Small intestine (tissue), 7 donors: ENCODE measurements around the gene DPP7. TPM values are rescaled to one million over a fixed set of nuclear protein-coding genes. Genes with fewer than 3 reads are reported as not detected.

ENCODE experiments used
- DNase-seq, 2 donors: peaks; one replicate each; pipeline versions ENCODE4 v3.0.0 to v3.0.0-alpha.2; 2013
- FAIRE-seq: peaks from 2 replicates; lab custom pipeline; 2012; peaks lifted over from hg19 to GRCh38; lab: Jason Lieb, UNC
- H3K27ac ChIP-seq, 3 donors: one replicate each; pipeline ENCODE4 v1.5.1; 2013; ENCODE audit warnings: low read length in 2 of 3, mild to moderate bottlenecking in 2 of 3, control low read depth in 1 of 3, inconsistent platforms in 1 of 3, low read depth in 1 of 3, moderate library complexity in 1 of 3
- H3K27me3 ChIP-seq, 3 donors: one replicate each; pipeline ENCODE4 v1.6.1; 2013; ENCODE audit warnings: low read length in 3 of 3, inconsistent platforms in 1 of 3; ENCODE audit not compliant: control insufficient read depth in 3 of 3, insufficient read depth in 3 of 3
- H3K36me3 ChIP-seq, 3 donors: one replicate each; pipeline ENCODE4 v1.6.1; 2013; ENCODE audit warnings: low read length in 3 of 3, inconsistent platforms in 1 of 3, low read depth in 1 of 3, mild to moderate bottlenecking in 1 of 3, moderate library complexity in 1 of 3; ENCODE audit not compliant: control insufficient read depth in 3 of 3, insufficient read depth in 2 of 3
- H3K4me1 ChIP-seq, 3 donors: one replicate each; pipeline ENCODE4 v1.6.1; 2013; ENCODE audit warnings: low read length in 2 of 3, inconsistent platforms in 1 of 3, low read depth in 1 of 3, mild to moderate bottlenecking in 1 of 3, moderate library complexity in 1 of 3; ENCODE audit not compliant: control insufficient read depth in 3 of 3, insufficient read depth in 2 of 3
- H3K4me3 ChIP-seq, 3 donors: one replicate each; pipeline ENCODE4 v1.5.1; 2013; ENCODE audit warnings: low read length in 3 of 3, control low read depth in 1 of 3, inconsistent platforms in 1 of 3, low read depth in 1 of 3, mild to moderate bottlenecking in 1 of 3, moderate library complexity in 1 of 3
- H3K9me3 ChIP-seq, 2 donors: one replicate each; pipeline ENCODE4 v1.6.1; 2013; ENCODE audit warnings: low read depth in 1 of 2, low read length in 1 of 2; ENCODE audit not compliant: control insufficient read depth in 2 of 2, insufficient read depth in 1 of 2
- WGBS, 3 donors: extraction: QIAGEN DNeasy Blood & Tissue Kit; methylation state at CpG; one replicate each; pipeline ENCODE4 v1.1.7; 2013; 5-methylcytosine and 5-hydroxymethylcytosine counted together
- polyA plus RNA-seq, 4 donors: library from polyadenylated mRNA; stranded (reverse) in 3 of 4; unstranded in 1 of 4; fragments of 200-250 nt in 3 of 4; fragments of 120-200 nt in 1 of 4; gene quantifications; one replicate each; pipeline versions ENCODE4 v1.2.1 to v1.2.3, GENCODE V29; 2013
- donor health status: healthy with polysubstance abuse.
- donor health status: control.
- donor health status: control.
- donor health status: Bipolar disorder and iron deficiency.
- donor health status: healthy.

DPP7 gene
- polyA plus RNA-seq, 4 donors, result 66.2 to 179 (median 121) TPM

DNA sequence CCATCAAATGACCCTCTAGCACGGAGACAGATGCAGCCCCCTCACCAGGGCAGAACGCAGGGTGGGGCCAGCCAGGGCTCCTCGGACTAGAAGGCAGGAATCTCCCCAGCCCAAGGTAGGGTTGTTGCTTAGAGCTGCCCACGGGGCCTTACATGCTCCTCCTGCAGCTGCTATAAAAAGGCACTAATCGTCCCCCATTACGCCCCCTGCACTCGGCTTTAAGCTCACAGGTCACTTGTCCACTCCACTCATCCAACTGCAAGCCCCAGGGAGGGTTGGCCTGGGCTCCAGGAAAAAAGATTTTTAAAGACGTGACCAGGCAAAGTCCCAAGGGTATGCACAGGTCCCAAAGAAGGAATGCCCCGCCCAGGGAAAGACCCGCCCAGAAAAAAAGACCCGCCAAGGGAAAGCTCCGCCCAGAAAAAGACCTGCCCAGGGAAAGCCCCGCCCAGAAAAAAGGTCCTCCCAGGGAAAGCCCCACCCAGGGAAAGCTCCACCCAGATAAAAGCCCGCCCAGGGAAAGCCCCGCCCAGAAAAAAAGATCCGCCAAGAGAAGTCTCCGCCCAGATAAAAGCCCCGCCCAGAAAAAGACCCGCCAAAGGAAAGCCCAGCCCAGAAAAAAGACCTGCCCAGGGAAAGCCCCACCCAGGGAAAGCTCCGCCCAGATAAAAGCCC, 35.5 kb upstream of the DPP7 start:
- Histone ChIP-seq H3K4me3 (no peak overlapping the region), H3K27ac (no peak overlapping the region), H3K27me3 (peaks cover 0 to 44% (median 11%) of the 10 kb centered on the region in 3 donors), H3K36me3 (no peaks in the 10 kb centered on the region), H3K9me3 (peaks cover 0 to 2% of the 10 kb centered on the region in 2 donors), H3K4me1 (no peaks in the 10 kb centered on the region)
- FAIRE-seq (no peak), DNase-seq (no peak)
- WGBS, 3 donors, result 41 to 58% (median 42%) methylated on average over 20 of the region's 20 CpGs

DNA sequence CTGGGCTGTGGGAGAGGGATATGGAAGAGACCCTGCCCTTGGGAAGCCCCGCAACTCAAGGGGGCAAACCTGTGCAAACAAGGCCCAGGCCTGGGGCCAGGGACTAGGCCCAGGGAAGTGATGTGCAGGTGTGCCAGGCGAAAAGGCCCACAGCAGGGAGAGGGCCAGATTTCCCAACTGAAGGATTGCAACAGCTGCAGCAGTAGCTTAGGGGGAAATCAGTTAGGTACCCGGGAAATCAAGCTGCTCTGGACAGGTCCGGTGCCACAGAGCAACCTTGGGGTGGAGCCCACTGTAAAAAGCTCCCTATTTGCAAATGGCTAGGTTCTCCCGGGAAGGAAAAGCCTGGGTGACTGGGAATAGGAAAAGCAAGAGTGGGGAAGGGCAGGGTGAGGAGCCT, 34.8 kb upstream of the DPP7 start:
- FAIRE-seq (no peak), DNase-seq (no peak)
- 68 to 81% (median 70%) methylated on average over 5 of the region's 5 CpGs for WGBS, 3 donors

GRCh38 chr9:137148661-137149060, 34.1 kb upstream of the DPP7 start:
- Histone ChIP-seq H3K4me3 (no peak overlapping the region), H3K27me3 (peaks cover 0 to 38% (median 8%) of the 10 kb centered on the region in 3 donors), H3K36me3 (no peaks in the 10 kb centered on the region), H3K27ac (no peak overlapping the region), H3K4me1 (no peaks in the 10 kb centered on the region), H3K9me3 (peaks cover 0 to 2% of the 10 kb centered on the region in 2 donors)
- FAIRE-seq, result no peak
- 81 to 86% (median 85%) methylated on average over 18 to 19 of the region's 19 CpGs for WGBS, 3 donors
- DNase-seq, result no peak

More for the DNA sequence above, 34.8 kb upstream of the DPP7 start:
- no peak overlapping the region for H3K4me3 ChIP-seq
- peaks cover 0 to 38% (median 8%) of the 10 kb centered on the region in 3 donors for H3K27me3 ChIP-seq
- H3K4me1 ChIP-seq, result no peaks in the 10 kb centered on the region
- H3K27ac ChIP-seq, result no peak overlapping the region
- H3K36me3 ChIP-seq, result no peaks in the 10 kb centered on the region
- peaks cover 0 to 2% of the 10 kb centered on the region in 2 donors for H3K9me3 ChIP-seq

DNA sequence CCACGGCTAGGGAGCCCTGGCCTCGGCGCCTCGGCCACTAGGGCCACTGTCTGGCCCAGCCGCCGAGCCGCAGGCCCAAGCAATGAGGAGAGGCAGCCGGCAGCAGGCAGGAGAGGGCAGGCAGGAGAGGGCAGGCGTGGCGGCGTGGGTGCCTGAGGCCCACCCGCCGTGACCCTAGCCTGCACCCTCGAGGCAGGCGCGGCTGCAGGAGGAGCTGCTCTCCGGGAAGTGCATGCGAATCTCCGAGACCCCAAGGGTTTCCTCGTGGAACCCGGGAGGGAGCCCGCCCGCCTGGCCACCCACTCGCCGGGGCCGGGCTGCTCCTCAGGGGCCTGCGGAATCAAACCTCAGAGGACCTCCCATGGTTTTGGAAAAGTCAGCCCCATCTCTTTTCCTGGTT, 33.7 kb upstream of the DPP7 start:
- FAIRE-seq, result no peak
- Histone ChIP-seq H3K4me3 (no peak overlapping the region), H3K4me1 (no peaks in the 10 kb centered on the region), H3K27me3 (peaks cover 0 to 42% (median 8%) of the 10 kb centered on the region in 3 donors), H3K27ac (no peak overlapping the region), H3K9me3 (peaks cover 0 to 2% of the 10 kb centered on the region in 2 donors), H3K36me3 (no peaks in the 10 kb centered on the region)
- DNase-seq, result no peak
- 72 to 76% (median 75%) methylated on average over 24 to 27 of the region's 27 CpGs for whole genome bisulfite sequencing, 3 donors

DNA sequence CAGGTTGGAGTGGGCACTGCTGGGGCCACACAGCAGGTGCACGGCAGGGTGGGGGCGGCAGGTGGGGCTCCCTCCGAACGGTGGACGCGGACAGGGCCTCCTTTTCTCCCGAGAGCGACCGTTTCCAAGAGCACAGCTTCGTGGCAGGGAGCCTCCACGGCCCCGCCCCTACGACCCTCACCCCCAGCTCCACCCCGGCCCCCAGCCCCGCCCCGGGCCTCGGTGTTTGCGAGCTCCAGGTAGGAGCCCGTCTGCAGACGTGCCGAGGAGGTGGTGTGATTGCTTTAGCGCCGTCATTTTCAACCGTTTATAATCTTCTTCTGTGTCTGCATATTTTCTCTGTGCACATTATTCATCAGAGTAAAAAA, 33.2 kb upstream of the DPP7 start:
- Histone ChIP-seq H3K9me3 (peaks cover 0 to 2% of the 10 kb centered on the region in 2 donors), H3K36me3 (no peaks in the 10 kb centered on the region), H3K27ac (no peak overlapping the region), H3K4me1 (no peaks in the 10 kb centered on the region), H3K4me3 (no peak overlapping the region), H3K27me3 (peaks cover 0 to 47% (median 8%) of the 10 kb centered on the region in 3 donors)
- no peak for FAIRE-seq
- no peak for DNase-seq
- WGBS, 3 donors, result 15 to 29% (median 20%) methylated on average over 12 to 24 of the region's 24 CpGs

DNA sequence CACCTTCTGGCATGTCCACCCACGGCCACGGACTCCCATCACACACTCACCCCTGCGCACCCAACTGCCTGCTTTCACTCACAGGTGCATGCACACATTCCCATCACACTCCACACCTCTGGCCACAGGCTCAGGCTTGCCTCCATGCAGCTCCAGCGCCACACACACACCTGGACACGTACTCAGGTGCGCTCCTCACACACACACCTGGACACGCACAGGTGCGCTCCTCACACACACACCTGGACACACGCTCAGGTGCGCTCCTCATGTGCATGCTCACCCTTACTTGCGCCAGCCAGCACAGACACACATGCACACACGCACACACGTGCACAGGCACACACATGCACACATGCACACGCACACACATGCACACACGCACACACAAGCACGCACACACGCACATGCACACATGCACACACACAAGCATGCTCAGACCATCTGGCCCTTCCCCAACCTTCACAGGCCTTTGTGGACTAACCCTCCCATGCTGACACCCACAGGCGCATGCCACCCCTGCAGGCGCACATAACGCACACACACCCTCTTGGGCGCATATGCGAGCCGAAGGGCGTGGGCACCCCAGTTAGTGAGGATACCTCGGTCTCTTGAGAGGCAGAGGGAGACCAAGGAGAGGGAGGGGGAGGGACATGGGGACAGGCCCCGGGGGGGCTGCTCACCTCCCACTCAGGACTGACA, 32.7 kb upstream of the DPP7 start:
- peaks cover 0 to 51% (median 8%) of the 10 kb centered on the region in 3 donors for H3K27me3 ChIP-seq
- no peaks in the 10 kb centered on the region for H3K36me3 ChIP-seq
- DNase-seq (no peak), FAIRE-seq (no peak)
- peaks cover 0 to 2% of the 10 kb centered on the region in 2 donors for H3K9me3 ChIP-seq
- no peak overlapping the region for H3K4me3 ChIP-seq
- no peak overlapping the region for H3K27ac ChIP-seq
- H3K4me1 ChIP-seq, result no peaks in the 10 kb centered on the region
- 67 to 82% (median 68%) methylated on average over 23 to 26 of the region's 26 CpGs for WGBS, 3 donors

- Histone ChIP-seq H3K27me3 (peaks cover 0 to 56% (median 8%) of the 10 kb centered on the region in 3 donors), H3K4me3 (no peak overlapping the region), H3K9me3 (peaks cover 0 to 2% of the 10 kb centered on the region in 2 donors), H3K27ac (no peak overlapping the region), H3K36me3 (no peaks in the 10 kb centered on the region), H3K4me1 (no peaks in the 10 kb centered on the region)
- 56 to 60% (median 59%) methylated on average over 9 of the region's 9 CpGs for WGBS, 3 donors
- DNase-seq (no peak), FAIRE-seq (no peak)
Measured at GRCh38 chr9:137146527-137146918, 32.0 kb upstream of the DPP7 start.

DNA sequence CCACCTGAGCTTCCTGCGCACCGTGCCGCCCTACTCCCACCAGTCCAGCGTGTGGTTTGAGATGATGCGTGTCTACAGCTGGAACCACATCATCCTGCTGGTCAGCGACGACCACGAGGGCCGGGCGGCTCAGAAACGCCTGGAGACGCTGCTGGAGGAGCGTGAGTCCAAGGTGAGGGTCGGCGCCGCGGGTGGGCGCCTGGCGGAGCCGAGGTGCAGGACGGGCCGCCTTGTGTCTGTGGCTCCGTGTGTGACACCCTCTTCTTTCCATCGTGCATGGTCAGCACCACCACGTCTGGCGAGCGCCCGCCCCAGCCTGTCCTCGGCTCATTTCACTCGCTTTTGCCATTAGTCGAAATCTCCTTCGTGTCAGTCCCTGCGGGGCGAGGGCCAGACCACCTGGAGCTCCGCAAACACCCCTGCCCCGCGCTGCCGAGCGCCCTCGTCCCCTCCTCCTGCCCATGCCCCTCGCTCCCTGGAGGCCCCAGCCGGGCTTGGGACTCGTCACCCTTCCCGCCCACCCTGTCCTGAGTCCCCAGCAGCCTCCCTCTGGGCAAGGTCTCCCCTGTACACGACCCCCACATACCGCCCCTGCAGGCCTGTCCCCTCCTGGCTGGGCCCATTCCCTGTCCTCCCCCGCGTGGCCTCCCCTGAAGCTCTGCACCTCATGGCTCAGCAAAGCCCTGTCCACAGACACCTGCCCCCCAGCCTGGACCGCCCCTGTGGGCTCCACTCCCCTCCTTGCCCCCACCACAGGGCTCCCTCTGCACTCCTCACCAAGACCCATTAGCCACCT, 31.4 kb upstream of the DPP7 start:
- no peak overlapping the region for H3K4me3 ChIP-seq
- 50 to 54% (median 51%) methylated on average over 40 to 49 of the region's 49 CpGs for WGBS, 3 donors
- H3K9me3 ChIP-seq, result no peaks in the 10 kb centered on the region
- DNase-seq (no peak), FAIRE-seq (no peak)
- H3K27me3 ChIP-seq, result peaks cover 0 to 62% (median 8%) of the 10 kb centered on the region in 3 donors
- no peaks in the 10 kb centered on the region for H3K4me1 ChIP-seq
- no peaks in the 10 kb centered on the region for H3K36me3 ChIP-seq
- H3K27ac ChIP-seq, result no peak overlapping the region
